GM19238 (cell line): ENCODE data around the gene ADAD2.

Experiments used
- DNase-seq: peaks from one replicate; pipeline ENCODE4 v3.0.0; 2011; ENCODE audit warnings: low spot score; ENCODE audit not compliant: insufficient read length

The ADAD2 gene

GRCh38 chr16:84176192-84177053 is 14.5 kb upstream of the ADAD2 start:
- DNase-seq: no peak

DNA sequence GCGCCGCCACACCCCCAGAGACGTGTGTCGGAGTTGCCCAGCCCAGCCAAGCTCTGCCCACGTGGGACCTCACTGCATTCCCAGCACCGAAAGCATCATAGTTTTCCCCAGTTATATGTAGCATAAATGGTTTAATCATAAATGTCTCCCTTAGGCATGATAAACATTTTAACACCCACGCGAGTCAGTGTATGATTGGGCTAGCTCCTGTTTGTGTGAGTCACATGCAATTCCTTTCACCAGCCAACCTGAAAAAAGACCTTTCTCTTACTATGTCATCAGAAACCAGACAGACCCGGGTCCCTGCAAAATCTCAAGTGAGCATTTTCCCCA is 13.2 kb upstream of the ADAD2 start:
- no peak for DNase-seq

- no peak for DNase-seq
These were observed 12.7 kb upstream of the ADAD2 start for GRCh38 chr16:84178146-84178765.

DNA sequence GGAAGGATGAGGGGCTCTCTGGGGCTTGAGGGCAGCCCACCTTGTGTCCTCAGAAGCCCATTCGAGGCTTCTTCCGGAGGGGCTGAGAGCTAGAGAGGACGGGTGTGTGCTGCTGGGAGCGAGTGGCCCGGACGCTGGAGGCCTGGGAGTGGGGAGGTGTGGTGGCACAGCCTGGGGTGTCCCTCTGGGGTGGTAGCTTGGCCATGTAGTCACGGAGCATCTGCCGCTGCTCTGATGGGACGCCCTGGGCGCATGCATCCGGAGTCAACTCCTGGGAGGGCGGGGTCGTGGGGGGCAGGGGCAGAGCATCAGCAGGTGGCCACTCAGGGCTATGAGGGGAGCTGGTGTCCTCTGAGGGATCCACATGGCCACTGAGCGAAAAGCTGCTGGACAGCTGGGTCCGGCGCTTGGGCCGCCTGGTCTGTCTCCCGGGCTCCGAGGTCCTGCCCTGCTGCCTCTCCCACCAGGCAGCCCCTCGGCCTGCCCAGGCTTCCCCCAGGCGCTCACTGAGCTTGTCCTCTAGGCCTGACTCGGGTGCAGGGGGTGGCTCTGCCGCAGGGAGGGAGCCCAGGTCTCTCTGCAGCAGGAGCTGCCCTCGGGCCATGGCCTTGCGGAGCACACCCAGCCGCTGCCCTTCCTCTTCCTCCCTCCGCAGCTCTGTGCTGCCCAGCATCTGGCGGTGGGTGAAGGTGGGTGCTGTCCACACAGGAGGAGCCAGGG is 11.9 kb upstream of the ADAD2 start:
- no peak for DNase-seq

DNA sequence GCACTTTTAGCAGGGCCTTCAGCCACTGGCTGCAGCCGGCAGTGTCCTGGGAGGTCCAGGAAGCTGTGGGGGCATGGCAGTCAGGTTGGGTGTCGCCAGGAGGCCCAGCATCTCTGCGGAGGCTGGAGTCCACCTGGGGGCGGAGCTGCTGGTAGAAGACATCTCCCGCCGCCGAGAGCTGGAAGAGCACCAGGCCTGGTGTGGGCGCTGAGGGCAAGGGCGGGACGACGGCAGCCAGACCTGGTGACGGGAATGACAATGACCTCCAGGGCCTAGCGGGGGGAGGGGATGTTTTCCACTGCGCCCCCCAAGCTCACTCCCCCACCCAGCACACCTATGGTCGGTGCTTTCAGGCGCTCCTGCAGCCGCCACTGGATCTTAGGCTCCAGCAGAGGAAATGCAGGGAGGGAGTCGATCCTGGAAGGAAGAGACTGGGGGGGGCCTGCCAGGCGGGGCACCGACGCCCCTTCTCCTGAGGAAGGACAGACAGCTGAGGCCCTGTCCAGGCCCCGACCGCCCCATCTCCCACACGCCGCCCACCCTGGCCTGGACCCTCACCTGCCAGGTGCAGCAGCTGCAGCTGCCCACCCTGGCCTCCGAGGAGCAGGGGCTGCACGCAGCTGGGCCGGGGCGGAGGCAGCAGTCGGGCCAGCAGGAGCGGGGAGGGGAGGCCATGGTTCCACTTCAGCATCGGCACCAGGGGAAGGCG is 11.2 kb upstream of the ADAD2 start:
- no peak for DNase-seq

DNA sequence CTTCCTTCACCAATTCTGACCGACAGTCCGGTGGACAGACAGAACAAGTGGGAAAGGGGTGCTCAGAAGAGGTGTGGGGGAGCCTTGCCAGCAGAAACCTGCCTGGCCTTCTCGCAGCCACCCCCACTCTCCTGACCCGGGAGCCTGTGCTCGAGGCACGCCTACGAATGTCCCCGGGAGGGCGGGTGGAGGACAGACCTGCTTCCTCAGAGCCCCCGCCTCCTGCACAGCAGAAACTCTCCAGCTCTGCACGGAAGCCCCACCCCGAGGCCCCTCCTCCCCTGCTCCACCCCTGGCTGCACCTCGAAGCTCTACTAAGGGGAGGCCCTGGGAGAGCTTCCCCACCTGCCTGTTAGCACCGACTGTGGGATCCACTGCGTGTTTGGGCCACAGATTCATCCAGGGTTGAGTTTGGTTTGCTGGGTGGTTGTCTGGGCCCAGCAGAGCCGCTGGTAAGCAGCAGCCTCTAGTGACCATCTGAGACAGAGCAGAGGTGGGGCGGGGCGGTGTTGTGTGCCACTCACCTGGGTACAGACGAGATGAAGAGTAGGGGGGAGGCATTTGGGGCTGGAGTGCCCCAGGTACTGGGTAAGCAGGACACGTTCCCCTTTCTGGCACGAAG is 10.3 kb upstream of the ADAD2 start:
- no peak for DNase-seq

- no peak for DNase-seq
These were observed 9.6 kb upstream of the ADAD2 start for GRCh38 chr16:84181144-84181915.

- no peak for DNase-seq
These were observed 8.9 kb upstream of the ADAD2 start for GRCh38 chr16:84182104-84182503.

DNA sequence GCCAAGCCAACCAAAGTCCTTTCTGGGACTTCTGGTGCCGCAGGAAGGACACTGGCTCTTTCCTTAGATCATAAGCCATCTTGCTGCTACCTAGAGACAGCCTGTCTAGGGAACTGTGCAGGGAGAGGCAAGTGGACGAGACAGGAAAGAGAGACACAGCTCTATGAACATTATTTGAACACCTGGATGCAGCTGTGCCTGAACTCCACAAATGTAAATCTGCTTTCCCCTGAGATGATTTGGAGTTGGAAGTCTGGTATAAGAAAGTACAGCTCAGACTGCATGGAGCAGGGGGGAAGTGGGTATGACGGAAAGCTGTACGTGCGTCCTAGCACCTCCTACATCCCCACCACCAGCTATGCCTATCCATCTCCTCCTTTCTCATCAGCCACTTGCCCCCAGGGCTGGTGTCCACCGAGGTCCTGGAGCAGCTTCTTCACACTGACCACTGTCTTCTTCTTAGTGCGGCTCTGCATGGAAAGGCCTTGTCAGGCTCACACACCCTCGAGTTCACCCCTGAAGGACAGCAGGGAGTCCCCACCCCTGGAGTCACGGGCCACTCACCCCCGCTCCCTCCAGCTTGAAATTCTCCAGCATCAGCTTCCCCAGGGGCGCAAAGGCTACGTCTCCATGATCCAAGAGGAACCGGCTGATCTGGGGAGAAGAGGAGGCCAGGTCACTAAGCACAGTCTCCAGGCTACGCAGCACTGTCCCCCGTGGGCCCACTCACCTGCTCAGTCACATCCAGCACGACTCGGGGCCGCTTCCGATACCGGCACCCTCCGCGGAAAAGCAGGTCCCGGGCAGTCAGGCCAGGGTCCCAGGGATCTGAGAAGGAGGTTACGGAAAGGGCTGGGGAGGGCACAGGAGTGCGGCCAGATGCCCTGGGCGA is 8.0 kb upstream of the ADAD2 start:
- no peak for DNase-seq

DNA sequence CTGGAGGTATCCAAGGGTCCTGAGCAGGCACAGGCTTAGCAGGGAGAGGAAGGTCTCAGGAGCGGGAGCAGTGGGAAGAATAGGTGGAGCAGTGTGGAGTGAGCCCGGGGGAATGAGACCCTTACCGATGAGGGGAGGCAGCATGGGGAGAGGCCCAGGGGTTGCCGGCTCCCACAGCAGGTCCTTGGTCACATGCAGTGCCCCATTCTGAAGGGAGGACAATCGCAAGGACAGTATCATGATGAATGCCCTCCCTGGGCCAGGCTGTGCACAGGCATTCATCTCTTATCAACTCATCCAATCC is 7.4 kb upstream of the ADAD2 start:
- DNase-seq: no peak

GRCh38 chr16:84183911-84184591 is 6.9 kb upstream of the ADAD2 start:
- no peak for DNase-seq

GRCh38 chr16:84184775-84185174 is 6.2 kb upstream of the ADAD2 start:
- no peak for DNase-seq

GRCh38 chr16:84186685-84187437 is 4.1 kb upstream of the ADAD2 start, which contains the start of gene TAF1C:
Gene TAF1C, minus strand, starts transcription at chr16:84187057. Its CDS starts 2,069 bp downstream, at chr16:84184988.
- peak; percentile 99 for DNase-seq

DNA sequence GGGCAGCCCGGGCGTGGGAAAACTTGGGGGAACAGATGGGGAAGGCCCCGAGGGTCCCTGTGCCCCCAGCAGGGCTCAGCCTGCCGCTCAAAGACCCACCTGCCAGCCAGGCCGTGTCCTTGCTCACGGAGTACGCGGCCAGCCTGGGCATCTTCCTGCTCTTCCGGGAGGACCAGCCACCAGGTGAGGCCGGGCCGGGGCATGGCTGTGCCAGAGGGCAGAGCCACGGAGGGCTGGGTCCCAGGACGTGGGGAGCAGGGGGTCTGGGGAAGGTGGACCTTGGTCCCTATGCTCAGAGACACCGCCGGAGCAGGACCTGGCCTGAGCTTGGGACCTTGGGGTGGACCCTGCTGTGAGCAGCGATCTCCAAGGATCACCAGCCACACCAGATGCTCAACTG is 509 bp downstream of the ADAD2 start:
- no peak for DNase-seq

GRCh38 chr16:84193480-84193879 is 2.5 kb downstream of the ADAD2 start:
- no peak for DNase-seq

- DNase-seq: no peak
These were observed 3.1 kb downstream of the ADAD2 start for GRCh38 chr16:84194018-84194417.

GRCh38 chr16:84194470-84195200 is 3.7 kb downstream of the ADAD2 start:
- peak; percentile 42 for DNase-seq
